NCI-H1436 treated with DMSO at 0.1 percent for 48 hours (cell line): ENCODE results near the gene SMAD3.
"Not testable (repeated sequence)": the region's sequence is repeated elsewhere in the genome, so short reads cannot be mapped to it uniquely, and the experiment has no call there.

ENCODE experiments used
- DNase-seq: peaks from one replicate; lab custom pipeline; 2025; lab: John Stamatoyannopoulos, UW

SMAD3 gene

GRCh38 chr15:67065531-67066005, at the start of gene SMAD3:
Gene SMAD3, plus strand, starts transcription at chr15:67065602. Its CDS starts 553 bp downstream, at chr15:67066155.
- DNase-seq, result no peak

GRCh38 chr15:67017311-67017710, 48.1 kb upstream of the SMAD3 start:
- no peak for DNase-seq

- no peak for DNase-seq
These were observed 47.4 kb upstream of the SMAD3 start for GRCh38 chr15:67018026-67018425.

- DNase-seq, result no peak
These were observed 47.0 kb upstream of the SMAD3 start for GRCh38 chr15:67018441-67018840.

GRCh38 chr15:67019069-67019468, 46.3 kb upstream of the SMAD3 start:
- DNase-seq, result no peak

GRCh38 chr15:67019884-67020520, 45.4 kb upstream of the SMAD3 start:
- DNase-seq, result no peak

- not testable (repeated sequence) for DNase-seq
These were observed 44.7 kb upstream of the SMAD3 start for GRCh38 chr15:67020668-67021067.

- no peak for DNase-seq
These were observed 43.9 kb upstream of the SMAD3 start for GRCh38 chr15:67021455-67021854.

- no peak for DNase-seq
These were observed 42.8 kb upstream of the SMAD3 start for GRCh38 chr15:67022587-67023105.

GRCh38 chr15:67023517-67024313, 41.7 kb upstream of the SMAD3 start:
- no peak for DNase-seq

GRCh38 chr15:67024314-67024997, 40.9 kb upstream of the SMAD3 start:
- DNase-seq, result no peak

GRCh38 chr15:67024998-67025368, 40.4 kb upstream of the SMAD3 start:
- DNase-seq, result no peak

- DNase-seq, result no peak
These were observed 39.4 kb upstream of the SMAD3 start for GRCh38 chr15:67025719-67026609.

- no peak for DNase-seq
These were observed 38.8 kb upstream of the SMAD3 start for GRCh38 chr15:67026610-67026967.

GRCh38 chr15:67028440-67028839, 37.0 kb upstream of the SMAD3 start:
- DNase-seq, result not testable (repeated sequence)

GRCh38 chr15:67030036-67030762, 35.2 kb upstream of the SMAD3 start:
- DNase-seq, result no peak

- no peak for DNase-seq
These were observed 34.1 kb upstream of the SMAD3 start for GRCh38 chr15:67031331-67031730.

- no peak for DNase-seq
These were observed 32.8 kb upstream of the SMAD3 start for GRCh38 chr15:67032608-67033007.

- no peak for DNase-seq
These were observed 32.4 kb upstream of the SMAD3 start for GRCh38 chr15:67033012-67033411.

- DNase-seq, result no peak
These were observed 31.8 kb upstream of the SMAD3 start for GRCh38 chr15:67033571-67034044.

GRCh38 chr15:67035886-67036285, 29.5 kb upstream of the SMAD3 start:
- no peak for DNase-seq
